Skeletal muscle satellite cell (primary cell): ENCODE data around the gene ZNF580.
A peak's percentile ranks its signal among the peaks of the same experiment; 100 is the strongest.

Experiments used
- H3K27me3 ChIP-seq: 2 replicates; pipeline ENCODE4 v1.7.0; 2013; ENCODE audit warnings: low read length; ENCODE audit not compliant: control insufficient read depth, insufficient read depth
- H3K36me3 ChIP-seq: 2 replicates; pipeline ENCODE4 v1.7.0; 2013; ENCODE audit warnings: mild to moderate bottlenecking, control low read depth, low read length; ENCODE audit not compliant: insufficient read depth
- H3K4me1 ChIP-seq: 2 replicates; pipeline ENCODE4 v1.7.0; 2013; ENCODE audit warnings: low read length; ENCODE audit not compliant: control insufficient read depth, insufficient read depth
- H3K4me2 ChIP-seq: 2 replicates; pipeline ENCODE4 v1.7.0; 2013; ENCODE audit warnings: mild to moderate bottlenecking, low read length
- H3K4me3 ChIP-seq: 2 replicates; pipeline ENCODE4 v1.7.0; 2013; ENCODE audit warnings: low read length
- H3K9ac ChIP-seq: 2 replicates; pipeline ENCODE4 v1.7.0; 2013; ENCODE audit warnings: mild to moderate bottlenecking, low read depth, low read length, moderate library complexity
- H3K9me3 ChIP-seq: replicated peaks from 2 replicates; pipeline ENCODE4 v1.7.0; 2013; ENCODE audit warnings: mild to moderate bottlenecking, control low read depth, low read length

ZNF580 gene

DNA sequence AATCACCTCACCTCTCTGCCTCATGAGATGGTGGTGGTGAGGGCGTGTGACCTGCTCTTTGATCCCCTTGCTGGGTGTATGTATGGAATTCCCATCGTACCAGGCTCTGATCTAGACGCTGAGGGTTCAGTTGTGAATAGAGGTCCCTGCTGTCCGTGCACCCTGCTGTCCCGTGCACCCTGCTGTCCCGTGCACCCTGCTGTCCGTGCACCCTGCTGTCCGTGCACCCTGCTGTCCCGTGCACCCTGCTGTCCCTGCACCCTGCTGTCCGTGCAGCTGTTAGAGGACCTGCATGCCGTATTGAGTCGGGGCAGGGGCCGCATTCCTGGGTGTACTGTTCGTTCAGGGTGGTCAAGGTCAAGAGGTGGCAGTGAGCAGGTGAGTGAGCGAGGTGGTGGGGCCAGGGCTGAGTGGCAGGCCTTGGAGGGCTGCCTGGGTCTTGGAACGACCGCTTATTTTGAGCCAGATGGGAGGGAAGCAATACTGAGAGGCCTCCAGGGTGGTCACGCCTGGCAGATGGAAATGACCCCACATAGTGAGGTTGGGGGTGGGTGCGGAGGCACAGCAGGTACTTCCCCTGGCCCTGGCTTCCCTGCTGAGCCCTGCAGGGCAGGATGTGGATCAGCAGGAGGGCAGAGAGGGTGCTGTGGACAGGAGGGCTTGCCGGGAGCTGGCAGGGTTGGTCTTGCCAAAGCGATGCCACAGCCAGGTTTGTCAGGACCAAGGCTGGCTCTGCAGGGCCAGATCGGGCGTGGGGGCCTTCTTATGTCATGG, 29.7 kb downstream of the ZNF580 start:
- Histone ChIP-seq H3K36me3 (peaks cover 56% of the 10 kb centered on the region), H3K9ac (no peak overlapping the region), H3K4me1 (peaks cover 14% of the 10 kb centered on the region), H3K9me3 (no peaks in the 10 kb centered on the region), H3K27me3 (no peaks in the 10 kb centered on the region), H3K4me2 (no peak overlapping the region), H3K4me3 (no peak overlapping the region)

DNA sequence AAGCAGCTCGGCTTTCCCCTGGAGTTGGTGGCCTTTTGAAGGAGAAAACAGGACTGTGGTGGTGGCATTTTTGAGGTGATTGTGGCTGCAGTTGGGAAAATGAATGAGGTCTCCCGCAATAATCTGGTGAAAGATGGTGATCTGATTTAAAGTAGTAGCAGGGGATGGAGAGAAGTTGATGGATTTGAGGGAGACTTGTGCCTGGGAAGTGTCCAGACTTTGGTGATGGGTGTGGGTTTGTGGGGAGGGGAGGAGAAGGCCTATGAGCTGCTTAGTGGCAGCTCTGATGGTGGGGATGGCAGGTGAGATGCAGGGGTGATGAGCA, 30.2 kb downstream of the ZNF580 start:
- peaks cover 14% of the 10 kb centered on the region for H3K4me1 ChIP-seq
- no peak overlapping the region for H3K9ac ChIP-seq

DNA sequence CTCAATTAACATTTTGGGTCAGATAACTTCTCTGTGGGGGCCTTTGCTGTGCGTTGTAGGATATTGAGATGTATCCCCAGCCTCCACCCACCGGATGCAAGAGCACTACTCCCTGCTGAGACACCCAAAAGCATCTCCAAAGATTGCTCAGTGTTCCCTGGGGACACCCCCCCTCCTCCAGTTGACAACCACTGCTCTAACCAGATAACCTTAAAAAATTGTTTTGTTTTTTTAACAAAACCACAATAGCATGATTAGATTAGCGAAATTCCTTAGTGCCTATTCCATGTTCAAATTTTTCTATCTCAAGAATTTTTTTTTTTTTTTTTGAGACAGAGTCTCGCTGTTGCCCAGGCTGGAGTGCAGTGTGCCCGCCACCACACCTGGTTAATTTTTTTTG, 31.6 kb downstream of the ZNF580 start:
- Histone ChIP-seq H3K9ac (peak overlapping the region; percentile 21), H3K27me3 (no peaks in the 10 kb centered on the region), H3K4me3 (no peak overlapping the region), H3K4me1 (peaks cover 24% of the 10 kb centered on the region), H3K36me3 (peaks cover 47% of the 10 kb centered on the region), H3K9me3 (no peaks in the 10 kb centered on the region), H3K4me2 (no peak overlapping the region)

More for the DNA sequence above, 30.2 kb downstream of the ZNF580 start:
- H3K4me3 ChIP-seq: no peak overlapping the region
- H3K4me2 ChIP-seq: no peak overlapping the region
- H3K36me3 ChIP-seq: peaks cover 56% of the 10 kb centered on the region
- no peaks in the 10 kb centered on the region for H3K27me3 ChIP-seq
- no peaks in the 10 kb centered on the region for H3K9me3 ChIP-seq

DNA sequence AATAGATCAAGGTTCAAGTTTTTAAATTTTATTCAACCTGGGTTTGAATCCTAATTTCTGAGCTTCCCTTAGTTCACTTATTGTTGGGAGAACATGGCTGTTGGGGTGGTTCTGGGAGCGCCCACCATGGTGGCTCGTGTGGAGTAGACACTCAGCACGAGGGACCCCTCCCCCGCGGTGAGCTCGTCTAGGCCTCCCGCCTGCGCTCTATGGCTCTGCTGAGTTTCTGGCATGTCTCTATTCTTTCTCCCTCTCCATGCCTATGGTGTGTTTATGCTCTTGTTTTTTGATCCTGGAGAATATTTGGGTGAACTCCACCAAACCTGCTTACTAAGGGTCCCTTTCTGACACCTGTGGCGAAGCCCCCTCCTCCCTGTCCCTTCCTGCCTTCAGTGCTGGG, 32.7 kb downstream of the ZNF580 start:
- Histone ChIP-seq H3K9me3 (no peaks in the 10 kb centered on the region), H3K36me3 (peaks cover 45% of the 10 kb centered on the region), H3K4me1 (peaks cover 29% of the 10 kb centered on the region), H3K4me3 (no peak overlapping the region), H3K9ac (no peak overlapping the region), H3K27me3 (no peaks in the 10 kb centered on the region), H3K4me2 (no peak overlapping the region)

DNA sequence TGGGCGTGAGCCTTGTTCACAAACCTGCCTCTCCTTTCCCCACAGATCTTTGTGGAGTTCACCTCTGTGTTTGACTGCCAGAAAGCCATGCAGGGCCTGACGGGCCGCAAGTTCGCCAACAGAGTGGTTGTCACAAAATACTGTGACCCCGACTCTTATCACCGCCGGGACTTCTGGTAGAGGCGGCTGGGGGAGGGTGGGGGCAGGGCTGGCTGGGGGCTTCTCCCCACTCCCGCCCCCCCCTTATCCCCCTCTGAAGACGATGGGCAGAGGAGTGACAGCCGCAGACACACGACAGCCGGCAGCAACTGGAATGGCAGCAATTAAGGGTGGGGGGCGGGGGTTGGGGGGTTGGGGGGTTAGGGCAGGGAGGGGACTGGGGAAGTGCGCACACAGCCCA, 33.1 kb downstream of the ZNF580 start:
- Histone ChIP-seq H3K36me3 (peaks cover 46% of the 10 kb centered on the region), H3K4me3 (no peak overlapping the region), H3K9ac (no peak overlapping the region), H3K4me1 (peaks cover 29% of the 10 kb centered on the region), H3K4me2 (no peak overlapping the region), H3K27me3 (no peaks in the 10 kb centered on the region), H3K9me3 (no peaks in the 10 kb centered on the region)

DNA sequence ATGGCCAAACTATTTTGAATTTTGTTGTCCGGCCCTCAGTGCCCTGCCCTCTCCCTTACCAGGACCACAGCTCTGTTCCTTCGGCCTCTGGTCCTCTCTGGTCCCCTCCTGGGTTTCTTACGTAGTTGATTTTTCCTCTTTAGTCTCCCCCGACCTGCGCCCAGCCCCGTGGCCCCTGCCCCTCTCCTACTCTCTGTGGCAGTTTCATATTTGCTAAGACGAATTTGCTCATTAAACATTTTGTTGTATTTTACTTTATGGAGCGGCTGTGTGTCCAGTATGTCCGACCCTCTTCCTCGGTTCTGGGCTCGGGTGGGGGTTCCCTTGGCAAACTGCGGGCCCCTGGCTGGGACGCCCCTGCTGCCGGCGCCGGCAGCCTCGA, 33.6 kb downstream of the ZNF580 start:
- Histone ChIP-seq H3K4me3 (peak overlapping the region; percentile 76), H3K27me3 (no peaks in the 10 kb centered on the region), H3K36me3 (peaks cover 46% of the 10 kb centered on the region), H3K9ac (peak overlapping the region; percentile 72), H3K4me2 (peak overlapping the region; percentile 88), H3K4me1 (peaks cover 34% of the 10 kb centered on the region), H3K9me3 (no peaks in the 10 kb centered on the region)

- peak within 1 kb of the TSS; percentile 88 for H3K4me2 ChIP-seq
- peak within 1 kb of the TSS; percentile 76 for H3K4me3 ChIP-seq
- H3K9me3 ChIP-seq: no peaks in the 10 kb centered on the region
- H3K4me1 ChIP-seq: peaks cover 40% of the 10 kb centered on the region
- peaks cover 45% of the 10 kb centered on the region for H3K36me3 ChIP-seq
- no peaks in the 10 kb centered on the region for H3K27me3 ChIP-seq
- H3K9ac ChIP-seq: peak within 1 kb of the TSS; percentile 87
These were observed 34.2 kb downstream of the ZNF580 start, which contains the start of gene EPN1 for GRCh38 chr19:55674841-55675660. Gene EPN1, plus strand, starts transcription at chr19:55675226. Its CDS starts 3,402 bp downstream, at chr19:55678628.

DNA sequence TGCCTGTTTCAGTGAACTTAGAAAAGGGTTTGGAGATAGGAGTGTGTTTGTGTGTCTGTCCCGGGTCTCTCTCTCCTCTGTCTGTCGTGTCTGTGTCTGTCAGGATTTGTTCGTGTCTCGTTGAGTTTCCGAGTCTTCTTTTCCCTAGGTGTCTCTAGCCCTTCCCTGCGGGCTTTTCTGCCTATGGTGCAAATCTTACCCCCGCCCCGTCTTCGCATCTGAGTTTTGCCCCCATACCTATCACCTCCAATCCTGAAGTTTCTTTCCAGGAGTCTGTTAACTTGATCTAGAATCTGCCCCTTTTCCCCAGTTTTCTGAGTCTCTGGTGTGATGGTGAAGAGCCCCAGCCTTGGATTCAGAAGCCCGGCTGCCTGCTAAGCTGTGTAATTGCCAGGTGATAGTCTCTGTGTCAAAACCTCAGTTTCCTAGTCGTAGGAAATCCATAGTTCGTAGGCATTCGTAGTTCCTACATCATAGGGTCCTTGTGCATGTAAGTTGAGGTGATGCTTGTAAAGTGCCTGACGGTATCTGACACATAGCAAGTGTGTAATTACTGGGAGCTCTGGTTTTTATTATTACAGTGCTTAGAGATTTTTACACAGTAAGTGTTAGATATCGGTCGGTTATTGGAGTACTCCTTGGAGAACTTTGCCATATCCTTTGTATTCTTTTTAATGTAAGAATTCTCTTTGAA, 35.0 kb downstream of the ZNF580 start:
- H3K27me3 ChIP-seq: no peaks in the 10 kb centered on the region
- peaks cover 40% of the 10 kb centered on the region for H3K4me1 ChIP-seq
- peak overlapping the region; percentile 76 for H3K4me3 ChIP-seq
- H3K36me3 ChIP-seq: peaks cover 44% of the 10 kb centered on the region
- peak overlapping the region; percentile 88 for H3K4me2 ChIP-seq
- peak overlapping the region; percentile 87 for H3K9ac ChIP-seq
- no peaks in the 10 kb centered on the region for H3K9me3 ChIP-seq

- Histone ChIP-seq H3K36me3 (peaks cover 46% of the 10 kb centered on the region), H3K9ac (peak overlapping the region; percentile 87), H3K27me3 (no peaks in the 10 kb centered on the region), H3K4me3 (peak overlapping the region; percentile 76), H3K9me3 (no peaks in the 10 kb centered on the region), H3K4me2 (peak overlapping the region; percentile 88), H3K4me1 (peaks cover 39% of the 10 kb centered on the region)
These were observed 35.6 kb downstream of the ZNF580 start for GRCh38 chr19:55676383-55676782.

GRCh38 chr19:55676889-55677505, 36.2 kb downstream of the ZNF580 start:
- Histone ChIP-seq H3K9me3 (no peaks in the 10 kb centered on the region), H3K27me3 (no peaks in the 10 kb centered on the region), H3K4me3 (peak overlapping the region; percentile 76), H3K36me3 (peaks cover 48% of the 10 kb centered on the region), H3K4me2 (peak overlapping the region; percentile 88), H3K4me1 (peaks cover 37% of the 10 kb centered on the region), H3K9ac (peak overlapping the region; percentile 87)

DNA sequence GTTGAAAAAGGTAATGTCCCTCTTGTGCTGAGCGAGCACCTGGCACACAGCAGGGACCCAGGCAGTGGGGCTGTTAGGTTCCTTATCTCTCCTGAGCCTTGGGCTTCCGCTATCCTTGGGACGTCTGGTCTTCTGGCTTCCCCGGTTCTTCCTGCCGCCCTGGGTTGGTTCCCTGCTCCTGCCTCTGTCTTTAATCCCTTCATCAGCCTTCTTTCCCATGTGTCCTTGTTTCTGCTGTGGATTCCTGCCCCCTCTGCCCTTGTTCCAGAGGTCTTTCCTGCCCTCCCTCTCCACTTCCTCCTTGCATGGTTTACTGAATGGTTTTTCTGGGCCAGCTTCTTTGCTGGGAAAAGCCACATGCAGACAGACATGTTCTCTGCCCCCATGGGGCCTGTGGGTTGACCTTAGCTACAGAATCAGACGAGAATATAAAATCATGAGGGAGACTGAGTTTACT, 36.8 kb downstream of the ZNF580 start:
- peak overlapping the region; percentile 88 for H3K4me2 ChIP-seq
- H3K27me3 ChIP-seq: no peaks in the 10 kb centered on the region
- no peak overlapping the region for H3K4me3 ChIP-seq
- no peak overlapping the region for H3K9ac ChIP-seq
- H3K4me1 ChIP-seq: peaks cover 33% of the 10 kb centered on the region
- H3K36me3 ChIP-seq: peaks cover 47% of the 10 kb centered on the region
- no peaks in the 10 kb centered on the region for H3K9me3 ChIP-seq
